ENCODE data around the gene CRTAP.

Gene CRTAP

DNA sequence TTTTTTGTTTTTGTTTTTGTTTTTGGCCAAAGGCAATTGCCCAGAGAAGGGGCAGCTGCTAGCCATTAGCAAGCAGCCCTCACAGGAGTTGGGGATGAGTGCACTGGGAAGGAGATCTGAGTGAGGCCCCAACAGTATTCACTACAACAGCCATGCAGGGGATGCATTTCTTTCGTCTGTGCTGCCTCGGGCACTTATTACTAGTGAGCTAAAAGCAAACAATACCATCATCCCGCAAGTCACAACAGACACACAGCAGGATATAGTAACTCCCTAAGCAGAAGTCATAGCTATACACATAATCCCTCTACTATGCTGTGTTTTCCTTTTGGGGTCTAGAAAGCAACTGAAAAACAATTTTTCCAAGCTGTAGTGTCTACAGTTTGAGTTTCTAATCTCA is 27.2 kb downstream of the CRTAP start:
- no peak for DNase-seq (ENCODE audit: extremely low read depth, insufficient read length)
- Histone ChIP-seq H3K36me3 (ENCODE audit: control insufficient read depth, insufficient read depth, low read length) (no peaks in the 10 kb centered on the region; the same call in 1 of the 2 replicates), H3K27me3 (replicated peaks; ENCODE audit: control insufficient read depth, insufficient read depth, low read length) (no peaks in the 10 kb centered on the region), H3K4me3 (replicated peaks; ENCODE audit: low read depth, low read length) (no peak overlapping the region)
- TF ChIP-seq, protein P1, sequence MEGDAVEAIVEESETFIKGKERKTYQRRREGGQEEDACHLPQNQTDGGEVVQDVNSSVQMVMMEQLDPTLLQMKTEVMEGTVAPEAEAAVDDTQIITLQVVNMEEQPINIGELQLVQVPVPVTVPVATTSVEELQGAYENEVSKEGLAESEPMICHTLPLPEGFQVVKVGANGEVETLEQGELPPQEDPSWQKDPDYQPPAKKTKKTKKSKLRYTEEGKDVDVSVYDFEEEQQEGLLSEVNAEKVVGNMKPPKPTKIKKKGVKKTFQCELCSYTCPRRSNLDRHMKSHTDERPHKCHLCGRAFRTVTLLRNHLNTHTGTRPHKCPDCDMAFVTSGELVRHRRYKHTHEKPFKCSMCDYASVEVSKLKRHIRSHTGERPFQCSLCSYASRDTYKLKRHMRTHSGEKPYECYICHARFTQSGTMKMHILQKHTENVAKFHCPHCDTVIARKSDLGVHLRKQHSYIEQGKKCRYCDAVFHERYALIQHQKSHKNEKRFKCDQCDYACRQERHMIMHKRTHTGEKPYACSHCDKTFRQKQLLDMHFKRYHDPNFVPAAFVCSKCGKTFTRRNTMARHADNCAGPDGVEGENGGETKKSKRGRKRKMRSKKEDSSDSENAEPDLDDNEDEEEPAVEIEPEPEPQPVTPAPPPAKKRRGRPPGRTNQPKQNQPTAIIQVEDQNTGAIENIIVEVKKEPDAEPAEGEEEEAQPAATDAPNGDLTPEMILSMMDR (IDR thresholded peaks at IDR 0.05; ENCODE audit: insufficient read depth, low read length, poor library complexity, severe bottlenecking): no peak

DNA sequence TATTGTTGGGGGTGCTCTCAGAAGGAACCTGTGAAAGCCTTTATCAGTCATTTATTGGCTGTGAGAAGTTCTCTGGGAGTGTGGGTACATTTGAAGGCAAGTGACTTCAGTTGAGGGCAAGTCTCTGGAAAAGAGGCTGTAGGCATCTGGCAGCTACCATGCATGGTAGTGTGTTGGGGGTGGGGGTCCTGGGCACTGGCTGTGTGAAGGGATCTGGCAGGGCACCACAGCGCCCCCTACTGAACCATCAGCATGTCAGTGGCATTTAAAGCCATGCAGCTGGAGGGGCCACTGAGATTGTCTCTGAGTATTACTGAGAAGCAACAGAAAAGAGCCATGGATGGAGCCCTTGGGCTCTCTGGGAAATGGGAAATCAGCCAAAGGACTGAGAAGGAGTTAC is 30.6 kb downstream of the CRTAP start:
- TF ChIP-seq, protein P1 (IDR thresholded peaks at IDR 0.05; ENCODE audit: insufficient read depth, low read length, poor library complexity, severe bottlenecking): peak; percentile 54
- no peaks in the 10 kb centered on the region; the same call in 1 of the 2 replicates for H3K36me3 ChIP-seq (ENCODE audit: control insufficient read depth, insufficient read depth, low read length)
- H3K4me3 ChIP-seq (replicated peaks; ENCODE audit: low read depth, low read length): no peak overlapping the region
- no peaks in the 10 kb centered on the region for H3K27me3 ChIP-seq (replicated peaks; ENCODE audit: control insufficient read depth, insufficient read depth, low read length)
- no peak for DNase-seq (ENCODE audit: extremely low read depth, insufficient read length)

DNA sequence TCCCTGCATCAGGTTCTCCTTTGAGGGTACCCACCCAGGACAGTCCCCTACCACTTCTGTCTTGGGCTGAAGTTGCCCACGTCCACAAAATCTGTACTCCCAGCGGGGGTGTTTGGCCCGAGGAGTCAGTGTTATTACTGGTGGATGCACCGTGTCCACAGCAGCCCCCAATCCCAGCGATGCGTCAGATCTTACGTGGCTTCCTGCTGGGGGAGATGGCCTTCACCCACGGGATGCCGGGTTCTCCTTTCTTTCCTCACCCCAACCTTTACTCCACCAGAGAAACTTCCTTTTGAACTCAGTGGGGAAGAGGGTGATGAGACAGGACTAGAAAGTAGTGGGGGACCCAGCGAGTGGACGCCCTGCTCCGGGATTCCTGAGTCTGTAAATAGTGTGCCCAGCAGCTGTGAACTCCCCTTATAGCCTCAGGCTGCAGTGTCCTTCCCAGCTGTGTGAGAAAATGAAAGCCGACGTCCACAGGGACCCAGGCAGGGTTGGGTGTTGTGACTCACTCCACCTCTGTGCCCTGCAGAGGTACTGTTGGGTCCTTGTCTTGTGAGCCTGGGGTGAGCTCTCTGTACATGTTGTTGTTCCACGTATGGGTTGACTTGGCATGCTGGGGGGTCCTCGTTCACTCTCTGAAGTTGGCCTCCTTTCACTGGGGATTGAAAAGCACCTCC is 31.5 kb downstream of the CRTAP start:
- H3K27me3 ChIP-seq (replicated peaks; ENCODE audit: control insufficient read depth, insufficient read depth, low read length): no peaks in the 10 kb centered on the region
- H3K4me3 ChIP-seq (replicated peaks; ENCODE audit: low read depth, low read length): no peak overlapping the region
- H3K36me3 ChIP-seq (ENCODE audit: control insufficient read depth, insufficient read depth, low read length): no peaks in the 10 kb centered on the region; the same call in 1 of the 2 replicates
- TF ChIP-seq, protein P1 (IDR thresholded peaks at IDR 0.05; ENCODE audit: insufficient read depth, low read length, poor library complexity, severe bottlenecking): no peak
- DNase-seq (ENCODE audit: extremely low read depth, insufficient read length): no peak

DNA sequence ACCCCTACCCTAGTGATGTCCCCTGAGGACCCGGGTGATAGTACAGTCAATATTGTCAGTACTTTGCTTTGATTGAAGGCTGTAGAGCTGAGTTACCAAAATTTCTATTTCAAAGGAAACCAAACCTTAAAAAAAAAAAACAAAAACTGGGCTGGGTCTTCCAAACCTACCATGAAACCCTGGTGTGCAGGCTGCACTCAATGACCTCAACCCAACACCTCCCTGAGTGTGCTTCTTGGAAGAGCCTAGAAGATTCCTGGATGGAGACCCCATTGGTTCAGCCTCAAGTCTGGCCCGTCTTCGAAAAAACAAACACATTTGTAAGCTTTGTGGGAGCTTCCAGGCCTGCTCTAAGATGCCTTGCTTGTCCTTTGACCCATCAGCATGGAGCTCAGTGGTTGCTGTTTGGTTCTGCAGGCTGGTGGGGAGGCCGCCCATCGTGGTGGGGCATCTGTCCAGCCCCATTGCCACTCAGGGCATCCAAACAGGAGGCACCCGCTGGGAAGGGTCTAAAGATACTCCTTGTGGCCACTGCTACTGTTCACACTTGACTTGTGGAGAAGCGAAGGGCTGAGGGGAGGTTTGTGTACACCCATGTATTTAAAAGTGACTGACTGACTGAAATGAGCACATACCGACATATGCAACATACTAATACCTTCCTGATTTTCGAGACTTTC is 32.2 kb downstream of the CRTAP start:
- DNase-seq (ENCODE audit: extremely low read depth, insufficient read length): no peak
- H3K4me3 ChIP-seq (replicated peaks; ENCODE audit: low read depth, low read length): no peak overlapping the region
- H3K36me3 ChIP-seq (ENCODE audit: control insufficient read depth, insufficient read depth, low read length): no peaks in the 10 kb centered on the region; the same call in 1 of the 2 replicates
- TF ChIP-seq, protein P1 (IDR thresholded peaks at IDR 0.05; ENCODE audit: insufficient read depth, low read length, poor library complexity, severe bottlenecking): no peak
- no peaks in the 10 kb centered on the region for H3K27me3 ChIP-seq (replicated peaks; ENCODE audit: control insufficient read depth, insufficient read depth, low read length)

DNA sequence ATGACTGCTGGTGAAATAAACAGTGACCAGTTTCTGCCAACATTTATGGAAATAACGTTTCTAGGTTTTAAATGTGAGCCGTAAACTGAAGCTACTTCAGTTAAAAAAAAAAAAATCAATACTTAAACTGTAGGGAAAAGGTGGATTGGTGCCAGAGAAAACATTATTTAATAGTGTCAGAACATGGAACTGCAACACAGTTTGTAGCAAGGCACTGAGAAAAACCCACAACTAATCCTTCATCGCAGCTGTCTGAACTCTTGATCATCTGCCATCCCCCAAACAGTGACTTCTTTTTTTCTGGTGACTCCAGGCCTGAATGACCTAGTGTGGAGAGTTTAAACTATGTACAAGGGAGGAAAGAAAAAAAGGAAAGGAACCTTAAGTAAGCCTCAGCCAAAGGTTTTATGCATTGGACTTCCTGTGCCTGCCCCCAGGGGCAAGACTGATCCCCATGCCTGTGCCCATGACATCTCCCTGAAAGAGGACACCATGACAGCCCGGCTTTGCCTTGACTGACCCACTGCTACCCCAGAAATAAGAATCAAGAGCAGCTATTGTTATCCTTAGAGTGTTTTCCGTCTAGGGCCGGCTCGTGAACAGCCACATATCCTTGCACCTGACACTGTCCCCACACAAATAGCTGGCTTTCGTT is 33.1 kb downstream of the CRTAP start:
- TF ChIP-seq, protein P1 (IDR thresholded peaks at IDR 0.05; ENCODE audit: insufficient read depth, low read length, poor library complexity, severe bottlenecking): no peak
- DNase-seq (ENCODE audit: extremely low read depth, insufficient read length): no peak
- Histone ChIP-seq H3K27me3 (replicated peaks; ENCODE audit: control insufficient read depth, insufficient read depth, low read length) (no peaks in the 10 kb centered on the region), H3K4me3 (replicated peaks; ENCODE audit: low read depth, low read length) (no peak overlapping the region), H3K36me3 (ENCODE audit: control insufficient read depth, insufficient read depth, low read length) (no peaks in the 10 kb centered on the region)

Measured in GM06990 (cell line).